ENCODE results near the gene ANKRD27. TPM values are rescaled to one million over a fixed set of nuclear protein-coding genes. Genes with fewer than 3 reads are reported as not detected.
"Not testable (repeated sequence)": the region's sequence is repeated elsewhere in the genome, so short reads cannot be mapped to it uniquely, and the experiment has no call there.

ANKRD27 gene
- total RNA-seq, 1 donor from 2014 or later: 37.0 TPM

- no peaks in the 10 kb centered on the region for H3K9me3 Mint-ChIP-seq
- no peak overlapping the region for H3K4me3 Mint-ChIP-seq
- no peak overlapping the region for H3K27ac Mint-ChIP-seq
- no peak for TF ChIP-seq CTCF (conservative IDR thresholded peaks at IDR 0.05)
- peaks cover 3% of the 10 kb centered on the region for H3K27me3 Mint-ChIP-seq
- no peaks in the 10 kb centered on the region for H3K36me3 Mint-ChIP-seq
- H3K4me1 Mint-ChIP-seq (ENCODE audit: unreplicated experiment): no peaks in the 10 kb centered on the region
- DNase-seq (ENCODE audit: extremely low spot score, unreplicated experiment): no peak
Measured at GRCh38 chr19:32576790-32577189, 98.2 kb downstream of the ANKRD27 start.

- no peak overlapping the region for H3K27ac Mint-ChIP-seq
- H3K4me1 Mint-ChIP-seq (ENCODE audit: unreplicated experiment): peaks cover 7% of the 10 kb centered on the region
- H3K36me3 Mint-ChIP-seq: no peaks in the 10 kb centered on the region
- H3K9me3 Mint-ChIP-seq: no peaks in the 10 kb centered on the region
- no peak overlapping the region for H3K4me3 Mint-ChIP-seq
- H3K27me3 Mint-ChIP-seq: peaks cover 3% of the 10 kb centered on the region
- TF ChIP-seq CTCF (conservative IDR thresholded peaks at IDR 0.05): no peak
- DNase-seq (ENCODE audit: extremely low spot score, unreplicated experiment): no peak
Measured at GRCh38 chr19:32573492-32573794, 101.5 kb downstream of the ANKRD27 start.

DNA sequence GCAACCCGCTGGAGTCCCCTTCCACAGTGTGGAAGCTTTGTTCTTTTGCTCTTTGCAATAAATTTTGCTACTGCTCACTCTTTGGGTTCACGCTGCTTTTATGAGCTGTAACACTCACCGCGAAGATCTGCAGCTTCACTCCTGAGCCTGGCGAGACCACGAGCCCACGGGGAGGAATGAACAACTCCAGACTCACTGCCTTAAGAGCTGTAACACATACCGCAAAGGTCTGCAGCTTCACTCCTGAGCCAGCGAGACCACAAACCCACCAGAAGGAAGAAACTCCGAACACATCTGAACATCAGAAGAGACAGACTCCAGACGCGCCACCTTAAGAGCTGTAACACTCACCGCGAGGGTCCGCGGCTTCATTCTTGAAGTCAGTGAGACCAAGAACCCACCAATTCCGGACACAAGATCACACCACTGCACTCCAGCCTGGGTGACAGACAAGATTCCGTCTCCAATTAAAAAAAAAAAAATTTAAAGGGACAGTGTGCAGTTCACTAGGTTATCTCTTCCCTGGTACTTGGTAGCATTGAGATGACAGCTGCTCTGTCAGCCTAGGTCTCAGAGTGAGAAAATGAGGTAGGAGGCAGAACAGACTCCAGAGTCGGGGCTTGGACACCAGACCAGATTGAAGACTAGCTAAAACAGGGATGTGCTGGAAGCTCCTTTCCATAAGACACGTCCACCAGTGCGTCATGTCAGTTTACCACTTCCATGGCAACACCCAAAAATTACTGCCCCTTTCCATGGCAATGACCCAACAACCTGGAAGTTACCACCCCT lies 102.1 kb downstream of the ANKRD27 start:
- not testable (repeated sequence) for DNase-seq (ENCODE audit: extremely low spot score, unreplicated experiment); H3K4me3 Mint-ChIP-seq; H3K27ac Mint-ChIP-seq; H3K9me3 Mint-ChIP-seq; H3K27me3 Mint-ChIP-seq; H3K36me3 Mint-ChIP-seq; H3K4me1 Mint-ChIP-seq (ENCODE audit: unreplicated experiment)

GRCh38 chr19:32571471-32572075 lies 103.4 kb downstream of the ANKRD27 start:
- H3K36me3 Mint-ChIP-seq; H3K27ac Mint-ChIP-seq; H3K4me3 Mint-ChIP-seq; DNase-seq (ENCODE audit: extremely low spot score, unreplicated experiment); H3K4me1 Mint-ChIP-seq (ENCODE audit: unreplicated experiment); H3K27me3 Mint-ChIP-seq; H3K9me3 Mint-ChIP-seq: not testable (repeated sequence)

DNA sequence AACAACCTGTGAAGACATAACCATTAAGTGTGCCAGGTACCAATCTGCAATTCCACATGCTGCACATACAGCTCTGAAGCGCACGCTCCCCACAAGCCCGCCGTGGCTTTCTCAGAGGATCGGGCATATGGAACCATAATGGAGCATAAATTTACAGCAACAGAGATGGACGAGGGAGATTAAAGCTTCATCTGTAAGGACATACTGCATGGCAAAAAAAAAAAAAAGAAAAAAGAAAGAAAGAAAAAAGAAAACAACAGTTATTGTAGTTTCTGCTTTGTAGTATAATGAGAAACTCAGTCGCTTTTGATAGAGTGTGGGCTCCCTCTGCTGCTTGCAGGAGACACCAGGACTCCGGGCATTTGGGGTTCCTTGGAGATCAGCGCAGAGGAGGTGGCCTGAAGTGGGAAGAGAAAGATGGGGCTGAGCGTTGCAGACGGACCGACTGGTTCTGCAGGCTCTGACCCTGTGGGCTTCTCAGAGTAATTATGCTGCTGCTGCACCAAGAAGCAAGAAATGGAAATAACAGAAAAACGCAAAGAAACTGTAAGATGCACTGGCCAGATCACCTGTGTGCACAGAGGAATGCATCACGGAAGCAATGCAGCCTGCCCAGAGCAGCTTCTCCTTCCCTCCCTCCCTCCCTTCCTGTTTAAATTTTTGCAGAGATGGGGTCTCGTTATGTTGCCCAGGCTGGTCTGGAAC lies 104.7 kb downstream of the ANKRD27 start:
- H3K36me3 Mint-ChIP-seq: no peaks in the 10 kb centered on the region
- peaks cover 7% of the 10 kb centered on the region for H3K4me1 Mint-ChIP-seq (ENCODE audit: unreplicated experiment)
- H3K27me3 Mint-ChIP-seq: no peaks in the 10 kb centered on the region
- H3K27ac Mint-ChIP-seq: no peak overlapping the region
- TF ChIP-seq CTCF (conservative IDR thresholded peaks at IDR 0.05): peak; percentile 85
- DNase-seq (ENCODE audit: extremely low spot score, unreplicated experiment): peak; percentile 71
- no peaks in the 10 kb centered on the region for H3K9me3 Mint-ChIP-seq
- H3K4me3 Mint-ChIP-seq: no peak overlapping the region

- Mint-ChIP-seq H3K9me3 (no peaks in the 10 kb centered on the region), H3K4me1 (ENCODE audit: unreplicated experiment) (peaks cover 7% of the 10 kb centered on the region), H3K27me3 (no peaks in the 10 kb centered on the region), H3K36me3 (no peaks in the 10 kb centered on the region), H3K4me3 (no peak overlapping the region), H3K27ac (no peak overlapping the region)
- no peak for TF ChIP-seq CTCF (conservative IDR thresholded peaks at IDR 0.05)
- peak; percentile 58 for DNase-seq (ENCODE audit: extremely low spot score, unreplicated experiment)
Measured at GRCh38 chr19:32567486-32567885, 107.5 kb downstream of the ANKRD27 start.

Data from type B pancreatic cell (in vitro differentiated cells).